H9 (cell line): ENCODE results near the gene ALG13. TPM values are rescaled to one million over a fixed set of nuclear protein-coding genes. Genes with fewer than 3 reads are reported as not detected.

ENCODE experiments used
- DNase-seq: peaks from one replicate; pipeline ENCODE4 v3.0.0-alpha.2; 2017
- H2AFZ ChIP-seq: one replicate; pipeline ENCODE4 v1.6.1; 2013; ENCODE audit warnings: mild to moderate bottlenecking, low read length, control low read depth, moderate library complexity
- H2AK5ac ChIP-seq: 2 replicates; pipeline ENCODE4 v1.6.1; 2013; ENCODE audit warnings: low read length, control low read depth, mixed read lengths; ENCODE audit not compliant: insufficient read length
- H2BK120ac ChIP-seq: one replicate; pipeline ENCODE4 v1.6.1; 2013; ENCODE audit warnings: low read depth, mild to moderate bottlenecking, low read length, control low read depth, inconsistent platforms; ENCODE audit not compliant: poor library complexity, severe bottlenecking
- H2BK12ac ChIP-seq: 2 replicates; pipeline ENCODE4 v1.6.1; 2013; ENCODE audit warnings: low read length, control low read depth, mixed read lengths, low read depth; ENCODE audit not compliant: insufficient read length
- H2BK15ac ChIP-seq: 2 replicates; pipeline ENCODE4 v1.6.1; 2013; ENCODE audit warnings: low read depth, low read length, control low read depth
- H2BK20ac ChIP-seq: one replicate; pipeline ENCODE4 v1.6.1; 2013; ENCODE audit warnings: low read depth, mild to moderate bottlenecking, low read length, control low read depth, inconsistent platforms; ENCODE audit not compliant: poor library complexity, severe bottlenecking
- H2BK5ac ChIP-seq: 2 replicates; pipeline ENCODE4 v1.6.1; 2013; ENCODE audit warnings: low read length, control low read depth, mixed read lengths; ENCODE audit not compliant: insufficient read length
- H3K14ac ChIP-seq: 2 replicates; pipeline ENCODE4 v1.6.1; 2013; ENCODE audit warnings: low read length, control low read depth; ENCODE audit not compliant: insufficient read depth
- H3K18ac ChIP-seq: 2 replicates; pipeline ENCODE4 v1.6.1; 2013; ENCODE audit warnings: low read depth, mild to moderate bottlenecking, mixed read lengths, low read length, control low read depth; ENCODE audit not compliant: insufficient read length
- H3K23ac ChIP-seq: 2 replicates; pipeline ENCODE4 v1.6.1; 2013; ENCODE audit warnings: low read length, control low read depth, mixed read lengths, low read depth; ENCODE audit not compliant: insufficient read length
- H3K23me2 ChIP-seq: 2 replicates; pipeline ENCODE4 v1.6.1; 2013; ENCODE audit warnings: low read depth, mild to moderate bottlenecking, mixed read lengths, low read length, control low read depth; ENCODE audit not compliant: insufficient read length, poor library complexity, severe bottlenecking
- H3K27ac ChIP-seq: 2 replicates; pipeline ENCODE4 v1.5.1; 2013; ENCODE audit warnings: low read length, control low read depth, mixed read lengths, low read depth; ENCODE audit not compliant: insufficient read length
- H3K27me3 ChIP-seq: 2 replicates; pipeline ENCODE4 v1.6.1; 2013; ENCODE audit warnings: low read length, control low read depth, inconsistent platforms; ENCODE audit not compliant: insufficient read depth
- H3K4ac ChIP-seq: 2 replicates; pipeline ENCODE4 v1.6.1; 2013; ENCODE audit warnings: low read depth, mild to moderate bottlenecking, control low read depth, inconsistent platforms, low read length, moderate library complexity
- H3K4me1 ChIP-seq: 2 replicates; pipeline ENCODE4 v1.6.1; 2013; ENCODE audit warnings: low read length, control low read depth, inconsistent platforms; ENCODE audit not compliant: insufficient read depth
- H3K4me2 ChIP-seq: 2 replicates; pipeline ENCODE4 v1.6.1; 2013; ENCODE audit warnings: low read length, control low read depth, mixed read lengths; ENCODE audit not compliant: insufficient read length, insufficient read depth
- H3K56ac ChIP-seq: 2 replicates; pipeline ENCODE4 v1.6.1; 2013; ENCODE audit warnings: low read depth, mild to moderate bottlenecking, mixed read lengths, low read length, control low read depth; ENCODE audit not compliant: insufficient read length
- H3K79me1 ChIP-seq: 2 replicates; pipeline ENCODE4 v1.6.1; 2013; ENCODE audit warnings: low read depth, mild to moderate bottlenecking, moderate library complexity, low read length, control low read depth, inconsistent platforms; ENCODE audit not compliant: insufficient read depth, poor library complexity, severe bottlenecking
- H3K79me2 ChIP-seq: 2 replicates; pipeline ENCODE4 v1.6.1; 2013; ENCODE audit warnings: low read length, control low read depth, inconsistent platforms; ENCODE audit not compliant: insufficient read depth
- H3K9ac ChIP-seq: 2 replicates; pipeline ENCODE4 v1.6.1; 2013; ENCODE audit warnings: low read length, control low read depth, mixed read lengths; ENCODE audit not compliant: insufficient read length; ENCODE audit errors: extremely low read depth
- H3K9me3 ChIP-seq: one replicate; pipeline ENCODE4 v1.6.1; 2013; ENCODE audit warnings: low read depth, low read length, inconsistent platforms; ENCODE audit not compliant: control insufficient read depth
- H3T11ph ChIP-seq: one replicate; pipeline ENCODE4 v1.6.1; 2013; ENCODE audit warnings: mild to moderate bottlenecking, low read length, control low read depth, inconsistent platforms
- H4K20me1 ChIP-seq: one replicate; pipeline ENCODE4 v1.6.1; 2013; ENCODE audit not compliant: control insufficient read depth, insufficient read length, insufficient read depth
- H4K5ac ChIP-seq: 2 replicates; pipeline ENCODE4 v1.6.1; 2013; ENCODE audit warnings: low read depth, mild to moderate bottlenecking, mixed read lengths, low read length, control low read depth; ENCODE audit not compliant: insufficient read length
- H4K8ac ChIP-seq: replicated peaks from 2 replicates; pipeline ENCODE4 v1.6.1; 2013; ENCODE audit warnings: low read length, control low read depth, mixed read lengths, low read depth; ENCODE audit not compliant: insufficient read length
- H4K91ac ChIP-seq: 2 replicates; pipeline ENCODE4 v1.6.1; 2013; ENCODE audit warnings: low read depth, mild to moderate bottlenecking, moderate library complexity, mixed read lengths, low read length, control low read depth; ENCODE audit not compliant: insufficient read length
- H3K27ac Mint-ChIP-seq, 3 experiments: 2 replicates in 2 of 3; 3 replicates in 1 of 3; pipeline ENCODE4 v1.8.0; 2020 to 2021; ENCODE audit warnings: mixed read lengths in 3 of 3, mild to moderate bottlenecking in 1 of 3, moderate library complexity in 1 of 3
- H3K27me3 Mint-ChIP-seq: 2 replicates; pipeline ENCODE4 v1.8.0; 2021; ENCODE audit warnings: low read depth, mild to moderate bottlenecking, moderate library complexity, mixed read lengths
- H3K36me3 Mint-ChIP-seq, 3 experiments: 2 replicates in 2 of 3; 3 replicates in 1 of 3; pipeline ENCODE4 v1.8.0; 2020 to 2021; ENCODE audit warnings: low read depth in 3 of 3, mixed read lengths in 3 of 3; ENCODE audit not compliant: insufficient read depth in 1 of 3
- H3K4me1 Mint-ChIP-seq, 2 experiments: 2 replicates each; pipeline ENCODE4 v1.8.0; 2020; ENCODE audit warnings: mixed read lengths in 2 of 2
- H3K4me3 Mint-ChIP-seq, 2 experiments: 2 replicates in 1 of 2; 3 replicates in 1 of 2; pipeline ENCODE4 v1.8.0; 2020 to 2021; ENCODE audit warnings: mild to moderate bottlenecking in 2 of 2, mixed read lengths in 2 of 2, moderate library complexity in 1 of 2
- H3K9me3 Mint-ChIP-seq, 2 experiments: 2 replicates in 1 of 2; 3 replicates in 1 of 2; pipeline ENCODE4 v1.8.0; 2020; ENCODE audit warnings: mild to moderate bottlenecking in 2 of 2, mixed read lengths in 2 of 2, moderate library complexity in 1 of 2
- CTCF ChIP-seq: fragments of 200-600 bp; sonication (generic); conservative IDR thresholded peaks from 3 replicates; pipeline ENCODE4 v1.8.0; 2021; ENCODE audit warnings: antibody characterized with exemption, mild to moderate bottlenecking
- WGBS: extraction: QIAGEN DNeasy Blood & Tissue Kit; methylation state at CpG from one replicate; pipeline ENCODE4 v1.1.7; 2013; ENCODE audit warnings: missing lambda C conversion rate, low lambda C conversion rate, mixed read lengths; ENCODE audit not compliant: insufficient read length; ENCODE audit errors: extremely low coverage; 5-methylcytosine and 5-hydroxymethylcytosine counted together
- long read RNA-seq: library from polyadenylated mRNA; unstranded; transcript quantifications from one replicate; pipeline ENCODE4 v2.0.0, GENCODE V29; 2020
- total RNA-seq: library from RNA; stranded (reverse); gene quantifications from 2 replicates; pipeline ENCODE4 v1.2.1, GENCODE V29; 2021

The ALG13 gene
- total RNA-seq: 91.9 and 94.8 TPM in 2 replicates
- long read RNA-seq, full-length matches to known transcripts: 92 of 158 reads
- long read RNA-seq, partial matches to known transcripts: 8 of 158 reads
- long read RNA-seq, other reads (novel, unspliced or antisense): 58 of 158 reads

GRCh38 chrX:111680988-111681779 is at the start of gene ALG13:
ALG13 (plus strand) TSS chrX:111681170; CDS start chrX:111681219, 49 bp downstream.
- H2BK12ac ChIP-seq: peak within 1 kb of the TSS; percentile 41
- no peaks in the 10 kb centered on the region for H3K79me1 ChIP-seq
- WGBS: no CpG with 5 or more reads among the region's 69 CpGs
- no peak within 1 kb of the TSS for H2BK15ac ChIP-seq
- no peaks in the 10 kb centered on the region for H3K9me3 ChIP-seq
- H3K4me1 ChIP-seq: no peaks in the 10 kb centered on the region; the same call in 1 of the 2 replicates
- H3K79me2 ChIP-seq: peaks cover 3% of the 10 kb centered on the region; the same call in 1 of the 2 replicates
- DNase-seq: peak; percentile 94
- H3K18ac ChIP-seq: peak within 1 kb of the TSS; percentile 94
- peak; percentile 93 for TF ChIP-seq CTCF
- no peaks in the 10 kb centered on the region for H4K20me1 ChIP-seq
- H3K4me1 Mint-ChIP-seq: peaks cover 22 to 30% of the 10 kb centered on the region in 2 experiments
- no peaks in the 10 kb centered on the region for H3K9me3 Mint-ChIP-seq
- peak within 1 kb of the TSS; percentile 99 for H3K14ac ChIP-seq
- H3K9ac ChIP-seq: peak within 1 kb of the TSS; percentile 91
- H3K4me2 ChIP-seq: peak within 1 kb of the TSS; percentile 94
- no peak within 1 kb of the TSS for H4K8ac ChIP-seq
- peak within 1 kb of the TSS; percentile 91 for H2BK5ac ChIP-seq
- H2BK20ac ChIP-seq: no peak within 1 kb of the TSS
- H4K91ac ChIP-seq: peak within 1 kb of the TSS; percentile 87
- peak within 1 kb of the TSS; percentile 22 for H3T11ph ChIP-seq
- no peaks in the 10 kb centered on the region for H3K27me3 ChIP-seq
- H4K5ac ChIP-seq: peak within 1 kb of the TSS; percentile 97
- no peaks in the 10 kb centered on the region for H3K27me3 Mint-ChIP-seq
- H3K23me2 ChIP-seq: no peaks in the 10 kb centered on the region
- H3K4ac ChIP-seq: peak within 1 kb of the TSS; percentile 96; the same call in 1 of the 2 replicates
- H3K56ac ChIP-seq: no peak within 1 kb of the TSS
- peak within 1 kb of the TSS; percentile 98 to 99 (median 99) for H3K27ac Mint-ChIP-seq
- H2AK5ac ChIP-seq: no peak within 1 kb of the TSS
- peak within 1 kb of the TSS; percentile 100 for H2BK120ac ChIP-seq
- peaks cover 13 to 45% (median 41%) of the 10 kb centered on the region in 3 experiments for H3K36me3 Mint-ChIP-seq
- peak within 1 kb of the TSS; percentile 92 for H3K4me3 Mint-ChIP-seq
- peak within 1 kb of the TSS; percentile 60 for H3K27ac ChIP-seq
- no peak within 1 kb of the TSS for H2AFZ ChIP-seq
- no peak within 1 kb of the TSS for H3K23ac ChIP-seq
